Measurements from ENCODE around the gene TTLL10. TPM values are rescaled to one million over a fixed set of nuclear protein-coding genes. Genes with fewer than 3 reads are reported as not detected.
"Not testable (repeated sequence)": the region's sequence is repeated elsewhere in the genome, so short reads cannot be mapped to it uniquely, and the experiment has no call there.

TTLL10 gene
- polyA plus RNA-seq, 1 donor (not counting 4 experiments of a cell fraction or from before 2014, with no cell fraction given), result not detected

- Histone ChIP-seq H4K20me1 (ENCODE audit: control insufficient read depth, extremely low read depth, insufficient read depth, low read length) (no peaks in the 10 kb centered on the region), H3K9me1 (ENCODE audit: control insufficient read depth, extremely low read depth, insufficient read depth, low read length) (no peaks in the 10 kb centered on the region), H3K27me3 (ENCODE audit: control insufficient read depth, extremely low read depth, insufficient read depth, low read length) (no peaks in the 10 kb centered on the region), H3K4me1 (ENCODE audit: control insufficient read depth, extremely low read depth, insufficient read depth, low read length) (no peaks in the 10 kb centered on the region), H3K27ac (ENCODE audit: control insufficient read depth, insufficient read depth, low read length) (no peak overlapping the region), H3K4me2 (ENCODE audit: control insufficient read depth, extremely low read depth, insufficient read depth, low read depth, low read length) (no peak overlapping the region), H3K9me3 (ENCODE audit: control insufficient read depth, low read depth, low read length) (peaks cover 2% of the 10 kb centered on the region), H3K79me2 (ENCODE audit: control insufficient read depth, insufficient read depth, low read length) (no peaks in the 10 kb centered on the region), H3K9ac (ENCODE audit: control insufficient read depth, extremely low read depth, insufficient read depth, low read length) (no peak overlapping the region), H3K4me3 (ENCODE audit: control insufficient read depth in 2 of 3, extremely low read depth in 1 of 3, insufficient read depth in 2 of 3, low read depth in 1 of 3, low read length in 3 of 3) (no peak overlapping the region), H2AFZ (ENCODE audit: control insufficient read depth, low read length) (no peak overlapping the region), H3K36me3 (ENCODE audit: control insufficient read depth in 2 of 2, extremely low read depth in 1 of 2, insufficient read depth in 2 of 2, low read length in 2 of 2) (no peaks in the 10 kb centered on the region)
- DNase-seq (ENCODE audit: low read depth, low spot score) (no peak), FAIRE-seq (no peak)
- dilution Hi-C loops (cut with MboI; ENCODE audit: extremely low pct_ligation_motif_present, low sequenced_read_pairs), result no loop called here
- TF ChIP-seq CTCF (optimal IDR thresholded peaks at IDR 0.05 in 1 of 3, IDR thresholded peaks at IDR 0.05 in 1 of 3, conservative IDR thresholded peaks at IDR 0.05 in 1 of 3; ENCODE audit: extremely low read depth in 1 of 3, insufficient read depth in 2 of 3, low read length in 3 of 3) (no peak), EZH2 (IDR thresholded peaks at IDR 0.05; ENCODE audit: low read length) (no peak)
Observed at GRCh38 chr1:1194723-1195122, 21.0 kb downstream of the TTLL10 start.

GRCh38 chr1:1195726-1196125 lies 22.0 kb downstream of the TTLL10 start:
- H2AFZ ChIP-seq (ENCODE audit: control insufficient read depth, low read length); H4K20me1 ChIP-seq (ENCODE audit: control insufficient read depth, extremely low read depth, insufficient read depth, low read length); H3K4me2 ChIP-seq (ENCODE audit: control insufficient read depth, extremely low read depth, insufficient read depth, low read depth, low read length); dilution Hi-C loops (cut with MboI; ENCODE audit: extremely low pct_ligation_motif_present, low sequenced_read_pairs); FAIRE-seq; H3K36me3 ChIP-seq (ENCODE audit: control insufficient read depth in 2 of 2, extremely low read depth in 1 of 2, insufficient read depth in 2 of 2, low read length in 2 of 2); H3K9ac ChIP-seq (ENCODE audit: control insufficient read depth, extremely low read depth, insufficient read depth, low read length); H3K4me1 ChIP-seq (ENCODE audit: control insufficient read depth, extremely low read depth, insufficient read depth, low read length); H3K9me1 ChIP-seq (ENCODE audit: control insufficient read depth, extremely low read depth, insufficient read depth, low read length); H3K79me2 ChIP-seq (ENCODE audit: control insufficient read depth, insufficient read depth, low read length); H3K4me3 ChIP-seq (ENCODE audit: control insufficient read depth in 2 of 3, extremely low read depth in 1 of 3, insufficient read depth in 2 of 3, low read depth in 1 of 3, low read length in 3 of 3); H3K27ac ChIP-seq (ENCODE audit: control insufficient read depth, insufficient read depth, low read length); DNase-seq (ENCODE audit: low read depth, low spot score); H3K27me3 ChIP-seq (ENCODE audit: control insufficient read depth, extremely low read depth, insufficient read depth, low read length); H3K9me3 ChIP-seq (ENCODE audit: control insufficient read depth, low read depth, low read length): not testable (repeated sequence)

GRCh38 chr1:1196431-1197187 lies 22.9 kb downstream of the TTLL10 start:
- H2AFZ ChIP-seq (ENCODE audit: control insufficient read depth, low read length), result no peak overlapping the region
- H3K27ac ChIP-seq (ENCODE audit: control insufficient read depth, insufficient read depth, low read length), result no peak overlapping the region
- H3K9me1 ChIP-seq (ENCODE audit: control insufficient read depth, extremely low read depth, insufficient read depth, low read length), result no peaks in the 10 kb centered on the region
- no peaks in the 10 kb centered on the region for H3K36me3 ChIP-seq (ENCODE audit: control insufficient read depth in 2 of 2, extremely low read depth in 1 of 2, insufficient read depth in 2 of 2, low read length in 2 of 2)
- H3K4me2 ChIP-seq (ENCODE audit: control insufficient read depth, extremely low read depth, insufficient read depth, low read depth, low read length), result no peak overlapping the region
- no peak for DNase-seq (ENCODE audit: low read depth, low spot score)
- dilution Hi-C loops (cut with MboI; ENCODE audit: extremely low pct_ligation_motif_present, low sequenced_read_pairs), result no loop called here
- H3K9me3 ChIP-seq (ENCODE audit: control insufficient read depth, low read depth, low read length), result peaks cover 2% of the 10 kb centered on the region
- no peaks in the 10 kb centered on the region for H3K79me2 ChIP-seq (ENCODE audit: control insufficient read depth, insufficient read depth, low read length)
- TF ChIP-seq EZH2 (IDR thresholded peaks at IDR 0.05; ENCODE audit: low read length) (no peak), CTCF (optimal IDR thresholded peaks at IDR 0.05 in 1 of 3, IDR thresholded peaks at IDR 0.05 in 1 of 3, conservative IDR thresholded peaks at IDR 0.05 in 1 of 3; ENCODE audit: extremely low read depth in 1 of 3, insufficient read depth in 2 of 3, low read length in 3 of 3) (no peak)
- H4K20me1 ChIP-seq (ENCODE audit: control insufficient read depth, extremely low read depth, insufficient read depth, low read length), result no peaks in the 10 kb centered on the region
- no peaks in the 10 kb centered on the region for H3K4me1 ChIP-seq (ENCODE audit: control insufficient read depth, extremely low read depth, insufficient read depth, low read length)
- H3K9ac ChIP-seq (ENCODE audit: control insufficient read depth, extremely low read depth, insufficient read depth, low read length), result no peak overlapping the region
- H3K4me3 ChIP-seq (ENCODE audit: control insufficient read depth in 2 of 3, extremely low read depth in 1 of 3, insufficient read depth in 2 of 3, low read depth in 1 of 3, low read length in 3 of 3), result no peak overlapping the region
- H3K27me3 ChIP-seq (ENCODE audit: control insufficient read depth, extremely low read depth, insufficient read depth, low read length), result peaks cover 4% of the 10 kb centered on the region
- FAIRE-seq, result no peak

All from keratinocyte (primary cell).